ENCODE results near the gene ACSBG1.
A peak's percentile ranks its signal among the peaks of the same experiment; 100 is the strongest.

The ACSBG1 gene

GRCh38 chr15:78142332-78142731 is 92.0 kb downstream of the ACSBG1 start:
- Histone ChIP-seq H3K9me3 (ENCODE audit: control insufficient read depth, insufficient read depth, low read depth, low read length) (no peaks in the 10 kb centered on the region), H3K36me3 (ENCODE audit: control insufficient read depth, insufficient read depth, low read length) (no peaks in the 10 kb centered on the region), H3K4me1 (ENCODE audit: control insufficient read depth, insufficient read depth, low read length) (no peaks in the 10 kb centered on the region), H3K27me3 (ENCODE audit: control insufficient read depth, insufficient read depth, low read length) (no peaks in the 10 kb centered on the region), H3K27ac (ENCODE audit: low read depth, low read length) (no peak overlapping the region), H3K9ac (ENCODE audit: low read length) (no peak overlapping the region), H3K4me3 (ENCODE audit: low read depth, low read length) (no peak overlapping the region)

GRCh38 chr15:78140292-78140691 is 94.1 kb downstream of the ACSBG1 start:
- Histone ChIP-seq H3K27me3 (ENCODE audit: control insufficient read depth, insufficient read depth, low read length) (no peaks in the 10 kb centered on the region), H3K4me3 (ENCODE audit: low read depth, low read length) (no peak overlapping the region), H3K9ac (ENCODE audit: low read length) (no peak overlapping the region), H3K9me3 (ENCODE audit: control insufficient read depth, insufficient read depth, low read depth, low read length) (no peaks in the 10 kb centered on the region), H3K4me1 (ENCODE audit: control insufficient read depth, insufficient read depth, low read length) (peaks cover 6% of the 10 kb centered on the region; the same call in 1 of the 2 replicates), H3K36me3 (ENCODE audit: control insufficient read depth, insufficient read depth, low read length) (no peaks in the 10 kb centered on the region), H3K27ac (ENCODE audit: low read depth, low read length) (no peak overlapping the region)

GRCh38 chr15:78139578-78139977 is 94.8 kb downstream of the ACSBG1 start:
- Histone ChIP-seq H3K36me3 (ENCODE audit: control insufficient read depth, insufficient read depth, low read length) (no peaks in the 10 kb centered on the region), H3K4me3 (ENCODE audit: low read depth, low read length) (no peak overlapping the region), H3K27me3 (ENCODE audit: control insufficient read depth, insufficient read depth, low read length) (no peaks in the 10 kb centered on the region), H3K9ac (ENCODE audit: low read length) (no peak overlapping the region), H3K9me3 (ENCODE audit: control insufficient read depth, insufficient read depth, low read depth, low read length) (no peaks in the 10 kb centered on the region), H3K4me1 (ENCODE audit: control insufficient read depth, insufficient read depth, low read length) (peaks cover 6% of the 10 kb centered on the region; the same call in 1 of the 2 replicates), H3K27ac (ENCODE audit: low read depth, low read length) (no peak overlapping the region)

GRCh38 chr15:78133801-78134200 is 100.6 kb downstream of the ACSBG1 start:
- H3K36me3 ChIP-seq (ENCODE audit: control insufficient read depth, insufficient read depth, low read length): no peaks in the 10 kb centered on the region
- H3K4me3 ChIP-seq (ENCODE audit: low read depth, low read length): no peak overlapping the region
- H3K27me3 ChIP-seq (ENCODE audit: control insufficient read depth, insufficient read depth, low read length): no peaks in the 10 kb centered on the region
- no peak overlapping the region for H3K9ac ChIP-seq (ENCODE audit: low read length)
- H3K4me1 ChIP-seq (ENCODE audit: control insufficient read depth, insufficient read depth, low read length): peaks cover 22% of the 10 kb centered on the region; the same call in 1 of the 2 replicates
- H3K9me3 ChIP-seq (ENCODE audit: control insufficient read depth, insufficient read depth, low read depth, low read length): no peaks in the 10 kb centered on the region
- H3K27ac ChIP-seq (ENCODE audit: low read depth, low read length): no peak overlapping the region

- Histone ChIP-seq H3K4me3 (ENCODE audit: low read depth, low read length) (peak within 1 kb of the TSS; percentile 98), H3K4me1 (ENCODE audit: control insufficient read depth, insufficient read depth, low read length) (peaks cover 24% of the 10 kb centered on the region; the same call in 1 of the 2 replicates), H3K27me3 (ENCODE audit: control insufficient read depth, insufficient read depth, low read length) (no peaks in the 10 kb centered on the region), H3K9ac (ENCODE audit: low read length) (peak within 1 kb of the TSS; percentile 75), H3K27ac (ENCODE audit: low read depth, low read length) (peak within 1 kb of the TSS; percentile 69; the same call in 1 of the 2 replicates), H3K36me3 (ENCODE audit: control insufficient read depth, insufficient read depth, low read length) (no peaks in the 10 kb centered on the region), H3K9me3 (ENCODE audit: control insufficient read depth, insufficient read depth, low read depth, low read length) (no peaks in the 10 kb centered on the region)
These were observed 102.9 kb downstream of the ACSBG1 start, which contains the start of gene CIB2 for GRCh38 chr15:78131295-78132061. CIB2 (minus strand) TSS chr15:78131445; CDS start chr15:78131215, 230 bp downstream.

- Histone ChIP-seq H3K9ac (ENCODE audit: low read length) (peak overlapping the region; percentile 49), H3K27me3 (ENCODE audit: control insufficient read depth, insufficient read depth, low read length) (no peaks in the 10 kb centered on the region), H3K9me3 (ENCODE audit: control insufficient read depth, insufficient read depth, low read depth, low read length) (no peaks in the 10 kb centered on the region), H3K4me1 (ENCODE audit: control insufficient read depth, insufficient read depth, low read length) (peaks cover 18% of the 10 kb centered on the region; the same call in 1 of the 2 replicates), H3K36me3 (ENCODE audit: control insufficient read depth, insufficient read depth, low read length) (no peaks in the 10 kb centered on the region), H3K27ac (ENCODE audit: low read depth, low read length) (no peak overlapping the region), H3K4me3 (ENCODE audit: low read depth, low read length) (peak overlapping the region; percentile 98)
These were observed 103.7 kb downstream of the ACSBG1 start for GRCh38 chr15:78130466-78131294.

GRCh38 chr15:78129751-78130287 is 104.5 kb downstream of the ACSBG1 start:
- H3K27me3 ChIP-seq (ENCODE audit: control insufficient read depth, insufficient read depth, low read length): no peaks in the 10 kb centered on the region
- no peak overlapping the region for H3K4me3 ChIP-seq (ENCODE audit: low read depth, low read length)
- H3K4me1 ChIP-seq (ENCODE audit: control insufficient read depth, insufficient read depth, low read length): peaks cover 18% of the 10 kb centered on the region; the same call in 1 of the 2 replicates
- H3K27ac ChIP-seq (ENCODE audit: low read depth, low read length): no peak overlapping the region
- H3K9me3 ChIP-seq (ENCODE audit: control insufficient read depth, insufficient read depth, low read depth, low read length): no peaks in the 10 kb centered on the region
- H3K9ac ChIP-seq (ENCODE audit: low read length): no peak overlapping the region
- no peaks in the 10 kb centered on the region for H3K36me3 ChIP-seq (ENCODE audit: control insufficient read depth, insufficient read depth, low read length)

GRCh38 chr15:78129077-78129750 is 105.2 kb downstream of the ACSBG1 start:
- no peaks in the 10 kb centered on the region for H3K36me3 ChIP-seq (ENCODE audit: control insufficient read depth, insufficient read depth, low read length)
- H3K27me3 ChIP-seq (ENCODE audit: control insufficient read depth, insufficient read depth, low read length): no peaks in the 10 kb centered on the region
- H3K4me1 ChIP-seq (ENCODE audit: control insufficient read depth, insufficient read depth, low read length): peaks cover 18% of the 10 kb centered on the region; the same call in 1 of the 2 replicates
- H3K9ac ChIP-seq (ENCODE audit: low read length): no peak overlapping the region
- no peaks in the 10 kb centered on the region for H3K9me3 ChIP-seq (ENCODE audit: control insufficient read depth, insufficient read depth, low read depth, low read length)
- no peak overlapping the region for H3K4me3 ChIP-seq (ENCODE audit: low read depth, low read length)
- no peak overlapping the region for H3K27ac ChIP-seq (ENCODE audit: low read depth, low read length)

GRCh38 chr15:78127882-78128281 is 106.5 kb downstream of the ACSBG1 start:
- H3K9ac ChIP-seq (ENCODE audit: low read length): no peak overlapping the region
- H3K9me3 ChIP-seq (ENCODE audit: control insufficient read depth, insufficient read depth, low read depth, low read length): no peaks in the 10 kb centered on the region
- no peak overlapping the region for H3K4me3 ChIP-seq (ENCODE audit: low read depth, low read length)
- H3K27me3 ChIP-seq (ENCODE audit: control insufficient read depth, insufficient read depth, low read length): no peaks in the 10 kb centered on the region
- H3K27ac ChIP-seq (ENCODE audit: low read depth, low read length): no peak overlapping the region
- no peaks in the 10 kb centered on the region for H3K36me3 ChIP-seq (ENCODE audit: control insufficient read depth, insufficient read depth, low read length)
- H3K4me1 ChIP-seq (ENCODE audit: control insufficient read depth, insufficient read depth, low read length): peaks cover 18% of the 10 kb centered on the region; the same call in 1 of the 2 replicates

GRCh38 chr15:78125267-78125666 is 109.1 kb downstream of the ACSBG1 start:
- Histone ChIP-seq H3K9ac (ENCODE audit: low read length) (no peak overlapping the region), H3K4me1 (ENCODE audit: control insufficient read depth, insufficient read depth, low read length) (peaks cover 22% of the 10 kb centered on the region), H3K27me3 (ENCODE audit: control insufficient read depth, insufficient read depth, low read length) (no peaks in the 10 kb centered on the region), H3K36me3 (ENCODE audit: control insufficient read depth, insufficient read depth, low read length) (no peaks in the 10 kb centered on the region), H3K9me3 (ENCODE audit: control insufficient read depth, insufficient read depth, low read depth, low read length) (no peaks in the 10 kb centered on the region), H3K27ac (ENCODE audit: low read depth, low read length) (no peak overlapping the region), H3K4me3 (ENCODE audit: low read depth, low read length) (no peak overlapping the region)

All from HUES6 (cell line).